Hepatocyte (in vitro differentiated cells): ENCODE measurements around the gene CAB39.

ENCODE experiments used
- CTCF ChIP-seq: fragments of 200-600 bp; sonication (generic); IDR thresholded peaks from 2 replicates; pipeline ENCODE4 v1.5.1; 2016; ENCODE audit warnings: antibody characterized with exemption, mild to moderate bottlenecking; ENCODE audit not compliant: poor library complexity
- EZH2 ChIP-seq: fragments of 200-600 bp; sonication (generic); IDR thresholded peaks from 2 replicates; pipeline ENCODE4 v1.6.1; 2016; ENCODE audit warnings: antibody characterized with exemption, mild to moderate bottlenecking, borderline replicate concordance
- EZH2phosphoT487 ChIP-seq: fragments of 200-600 bp; sonication (generic); IDR thresholded peaks from one replicate; pipeline ENCODE4 v1.6.1; 2018; ENCODE audit warnings: antibody characterized with exemption, mild to moderate bottlenecking, low read depth, moderate library complexity; ENCODE audit not compliant: unreplicated experiment, severe bottlenecking

- no peak for TF ChIP-seq EZH2phosphoT487
- TF ChIP-seq CTCF = no peak
- no peak for TF ChIP-seq EZH2
Observed at GRCh38 chr2:230677201-230677946, 35.3 kb upstream of the CAB39 start.
